NCI-H1694 treated with DMSO at 0.1 percent for 48 hours (cell line): ENCODE data around the gene PTGES2.
"Not testable (repeated sequence)": the region's sequence is repeated elsewhere in the genome, so short reads cannot be mapped to it uniquely, and the experiment has no call there.

ENCODE experiments used
- DNase-seq: peaks from one replicate; lab custom pipeline; 2025; lab: John Stamatoyannopoulos, UW

Gene PTGES2

DNA sequence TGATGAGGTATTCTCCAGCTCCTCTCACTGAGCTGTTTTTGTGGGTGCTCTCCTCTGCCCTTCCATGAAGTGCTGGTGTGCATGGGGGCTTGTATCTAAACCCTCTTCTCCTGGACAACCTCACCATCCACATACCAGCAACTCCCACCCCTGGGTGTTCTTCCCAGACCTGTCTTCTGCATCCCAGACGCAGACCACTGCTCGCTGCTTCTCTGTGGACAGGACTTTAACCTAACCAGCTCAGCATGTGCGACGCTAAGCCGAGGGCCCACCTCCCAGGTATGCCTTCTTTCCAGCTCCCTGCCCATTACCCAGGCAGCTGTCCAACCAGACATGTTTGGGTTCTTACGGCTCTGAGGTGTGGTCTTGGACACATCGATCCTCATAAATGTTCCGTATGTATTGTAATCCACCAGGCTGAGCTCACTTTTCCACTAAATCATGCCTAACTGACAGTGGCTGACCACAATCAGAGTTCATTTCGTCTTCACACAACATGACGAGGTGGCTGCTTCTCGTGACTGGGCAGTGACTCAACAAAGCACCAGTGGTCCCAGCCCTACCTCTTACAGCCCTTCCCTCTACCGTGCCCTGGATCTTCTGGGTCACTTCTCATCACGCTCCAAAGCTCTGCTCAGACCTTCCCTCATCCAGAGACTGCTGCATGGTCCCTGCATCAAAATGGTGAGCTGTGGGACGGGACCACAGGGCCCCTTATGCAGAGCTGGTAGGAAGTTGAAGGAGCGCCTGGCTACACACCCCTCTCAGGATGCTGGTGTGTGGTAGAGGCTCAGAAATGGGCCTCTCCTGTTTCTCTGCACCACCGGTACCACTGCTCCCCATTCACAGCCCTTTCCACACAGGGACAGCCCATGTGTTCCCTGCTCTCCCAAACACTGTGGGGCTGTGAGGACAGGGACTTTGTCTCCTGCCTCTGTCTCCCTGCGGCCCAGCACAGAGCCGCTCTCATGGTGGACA lies 9.6 kb upstream of the PTGES2 start:
- no peak for DNase-seq

DNA sequence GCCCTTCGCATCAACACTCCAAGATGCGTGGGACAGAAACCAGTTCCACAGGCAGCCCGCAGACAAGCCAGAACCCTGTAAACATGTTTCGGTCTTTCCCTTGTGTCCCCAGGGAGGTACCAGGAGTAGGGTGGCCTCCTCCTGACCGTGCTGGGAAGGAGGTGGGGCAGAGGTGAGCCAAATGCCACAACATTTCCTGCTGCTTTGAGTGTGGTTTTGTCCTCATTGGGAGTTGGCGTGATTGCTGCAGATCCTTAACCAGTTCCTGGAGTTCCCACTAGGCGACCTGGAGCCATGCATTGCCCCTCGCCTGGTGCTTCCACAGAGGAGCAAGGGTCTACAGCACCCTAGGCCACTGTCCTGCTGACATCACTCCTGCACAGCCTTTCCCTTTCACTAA lies 8.0 kb upstream of the PTGES2 start:
- DNase-seq: not testable (repeated sequence)

DNA sequence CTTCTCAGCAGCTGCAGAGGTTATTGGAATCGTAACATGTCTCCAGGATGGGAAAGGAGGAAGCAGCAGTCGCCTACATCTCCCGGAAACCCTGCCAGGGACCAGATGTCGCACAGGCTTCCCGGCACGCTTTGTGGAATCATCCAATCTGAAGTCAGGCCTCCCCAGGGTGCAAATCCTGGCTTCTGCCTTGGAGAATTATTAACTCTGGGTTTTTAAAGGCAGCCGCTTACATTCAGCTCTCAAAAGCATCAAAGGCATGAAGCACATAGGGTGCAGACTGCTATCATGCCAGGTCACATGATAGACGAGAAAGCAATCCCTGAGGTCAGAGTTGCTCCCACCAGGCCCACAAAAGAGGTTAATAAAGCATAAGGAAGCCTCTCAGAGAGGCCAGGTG lies 4.6 kb upstream of the PTGES2 start:
- peak; percentile 48 for DNase-seq

DNA sequence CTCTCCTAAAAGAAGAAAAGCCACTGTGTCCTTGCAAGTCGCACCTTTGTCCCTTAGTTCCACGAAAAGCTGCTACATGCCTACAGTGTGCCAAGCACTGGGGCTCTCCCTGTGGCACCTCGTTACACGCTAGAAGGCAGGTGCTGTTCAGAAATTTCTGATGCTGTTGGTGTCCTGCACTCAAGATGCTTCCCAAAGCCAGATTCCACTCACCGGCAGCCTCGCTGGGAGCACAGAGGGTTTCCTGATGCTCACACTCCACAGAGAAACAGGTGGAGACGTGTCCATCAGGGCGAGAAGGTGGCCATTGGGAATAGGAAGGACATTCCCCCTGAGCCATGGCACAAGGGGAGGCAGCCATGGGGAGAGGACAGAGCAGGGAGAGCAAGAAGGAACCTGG lies 3.8 kb upstream of the PTGES2 start:
- not testable (repeated sequence) for DNase-seq

DNA sequence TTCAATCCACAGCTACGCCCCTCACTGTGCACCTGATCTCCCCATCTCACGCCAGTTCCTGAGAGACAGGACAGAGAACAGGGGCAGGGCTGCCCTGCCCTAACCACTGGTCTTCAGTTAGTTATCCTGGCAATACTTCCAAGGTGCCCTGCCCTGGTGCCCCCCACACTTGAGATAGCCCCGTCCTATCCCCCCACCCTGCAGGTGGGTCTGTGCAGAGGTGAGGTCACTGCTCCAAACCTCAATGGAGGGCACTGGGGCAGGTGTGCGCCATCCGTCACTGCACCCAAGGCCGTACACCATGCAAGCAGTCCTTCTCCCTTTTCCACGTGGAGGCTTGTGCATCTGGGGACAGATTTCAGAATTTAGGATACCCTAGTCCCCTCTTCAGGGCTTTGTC lies 3.1 kb upstream of the PTGES2 start:
- not testable (repeated sequence) for DNase-seq

DNA sequence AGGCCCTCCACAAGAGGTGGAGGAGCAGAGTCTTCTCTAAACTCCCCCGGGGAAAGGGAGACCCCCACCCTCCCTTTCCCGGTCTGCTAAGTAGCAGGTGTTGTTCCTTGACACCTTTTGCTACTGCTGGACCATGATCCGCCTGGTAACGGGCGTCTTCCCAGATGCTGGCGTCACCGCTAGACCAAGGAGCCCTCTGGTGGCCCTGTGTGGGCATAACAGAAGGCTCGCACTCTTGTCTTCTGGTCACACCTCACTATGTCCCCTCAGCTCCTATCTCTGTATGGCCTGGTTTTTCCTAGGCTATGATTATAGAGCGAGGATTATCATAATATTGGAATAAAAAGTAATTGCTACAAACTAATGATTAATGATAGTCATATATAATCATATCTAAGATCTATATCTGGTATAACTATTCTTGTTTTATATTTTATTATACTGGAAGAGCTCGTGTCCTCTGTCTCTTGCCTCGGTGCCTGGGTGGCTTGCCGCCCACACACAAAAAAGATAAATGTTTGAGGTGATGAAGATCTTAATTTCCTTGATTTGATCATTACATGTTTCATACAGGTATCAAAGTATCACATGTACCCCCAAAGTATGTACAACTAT lies 2.6 kb upstream of the PTGES2 start:
- DNase-seq: not testable (repeated sequence)

DNA sequence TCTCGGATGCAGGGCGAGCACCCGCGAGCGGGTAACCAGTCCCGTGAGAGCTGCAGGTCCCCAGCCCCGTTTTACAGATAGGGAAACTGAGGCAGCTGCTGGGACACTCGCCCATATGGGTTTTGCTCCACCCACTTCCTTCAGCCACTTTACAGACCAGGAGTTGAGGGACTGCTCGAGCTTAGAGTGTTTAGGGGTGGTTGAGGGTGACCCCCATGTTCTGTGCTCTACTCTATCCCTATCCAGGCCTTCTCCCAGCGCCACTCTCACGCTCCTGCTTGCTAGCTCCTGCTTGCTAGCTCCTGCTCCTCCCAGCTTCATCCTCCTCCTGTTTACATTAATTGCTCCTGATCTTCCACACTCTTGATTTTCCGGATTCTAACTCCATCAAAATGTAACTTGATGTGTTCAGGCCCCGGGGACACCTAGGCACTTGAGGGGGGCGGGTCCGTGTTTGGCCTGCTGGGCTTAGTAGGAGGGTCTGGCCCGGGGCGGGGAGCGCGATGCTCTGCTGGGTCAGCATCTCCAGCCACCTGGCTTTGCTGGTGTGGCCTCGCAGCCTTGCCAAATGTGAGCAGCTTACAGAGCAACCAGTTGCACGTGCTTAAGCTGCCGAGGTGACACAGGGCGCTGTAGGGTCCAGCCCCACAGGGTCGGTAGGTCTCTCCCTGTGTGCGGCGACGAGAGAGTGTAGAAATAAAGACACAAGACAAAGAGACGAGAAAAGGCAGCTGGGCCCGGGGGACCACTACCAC lies 1.5 kb upstream of the PTGES2 start:
- no peak for DNase-seq

DNA sequence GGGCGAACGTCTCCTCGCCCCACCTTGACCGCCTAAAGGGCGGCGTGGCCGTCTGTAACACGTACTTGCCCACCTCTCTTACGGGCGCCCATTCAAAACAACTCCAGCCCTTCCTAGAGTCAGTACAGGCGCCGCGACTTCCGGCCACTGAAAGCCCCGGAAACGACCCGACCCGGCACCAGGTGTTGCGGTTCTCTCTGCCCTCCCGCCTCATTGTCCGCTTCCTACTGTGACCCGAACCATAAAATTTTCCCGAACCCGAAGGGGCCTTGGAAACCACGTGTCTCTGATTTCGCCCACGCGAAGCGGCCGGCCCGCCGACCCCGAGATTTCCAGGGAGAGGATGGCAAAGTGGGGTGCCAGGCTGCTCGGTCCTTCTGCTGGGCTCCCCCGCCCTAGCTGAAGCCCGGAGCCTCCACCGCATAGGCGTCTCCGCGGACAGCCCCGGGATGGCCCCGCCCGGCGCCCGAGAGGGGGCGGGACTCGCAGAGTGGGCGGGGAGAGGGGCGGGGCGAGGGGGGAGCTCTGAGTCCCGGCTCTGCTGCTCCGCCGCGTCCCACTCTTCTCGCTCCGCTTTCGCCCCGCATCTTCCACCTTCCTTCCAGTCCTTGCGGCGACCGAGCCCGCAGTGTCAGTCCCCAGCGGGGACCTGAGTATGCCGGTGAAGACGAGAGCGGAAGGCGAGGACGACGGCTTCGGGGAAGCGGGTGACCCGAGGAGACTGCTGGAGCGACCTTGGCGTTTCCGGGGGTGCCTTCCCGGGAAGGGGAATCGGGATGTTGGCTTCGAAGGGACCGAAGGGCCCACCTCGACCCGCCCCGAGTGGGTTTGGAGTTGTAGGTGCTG lies 684 bp upstream of the PTGES2 start:
- peak; percentile 59 for DNase-seq

DNA sequence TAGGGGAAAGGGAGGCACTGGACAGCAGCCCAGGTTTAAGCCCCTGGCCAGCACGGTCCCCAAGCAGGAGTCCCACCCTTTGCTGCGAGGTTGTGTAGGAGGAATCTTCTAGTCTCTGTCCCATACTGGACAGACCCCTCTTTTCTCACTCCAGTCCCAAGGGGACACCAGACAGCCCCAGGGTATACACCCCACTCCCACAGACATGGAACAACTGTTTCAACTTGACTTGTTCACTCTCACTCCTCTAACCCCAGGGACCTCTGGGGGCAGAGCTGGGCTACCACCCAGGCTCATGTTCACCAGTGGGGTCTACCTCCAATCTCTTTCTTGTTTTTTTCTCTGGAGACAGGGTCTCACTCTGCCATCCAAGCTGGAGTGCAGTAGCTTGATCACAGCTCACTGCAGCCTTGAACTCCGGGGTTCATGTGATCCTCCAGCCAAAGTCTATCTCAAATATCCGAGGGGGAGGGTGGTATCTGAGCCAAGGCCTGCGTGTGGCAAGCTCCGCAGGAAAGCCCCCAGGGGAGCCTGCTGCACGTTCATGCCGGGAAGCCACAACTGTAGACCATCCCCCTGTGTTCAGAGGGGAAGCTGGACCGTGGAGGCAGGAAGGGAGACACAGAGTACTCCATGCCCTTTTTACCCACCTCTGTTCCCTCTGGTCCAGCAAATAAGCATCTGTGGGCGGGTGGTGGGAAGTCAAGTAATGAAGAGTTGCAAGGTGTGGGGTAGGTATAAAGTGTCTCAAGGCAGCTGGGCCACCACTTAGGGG lies 1.8 kb downstream of the PTGES2 start:
- DNase-seq: no peak

DNA sequence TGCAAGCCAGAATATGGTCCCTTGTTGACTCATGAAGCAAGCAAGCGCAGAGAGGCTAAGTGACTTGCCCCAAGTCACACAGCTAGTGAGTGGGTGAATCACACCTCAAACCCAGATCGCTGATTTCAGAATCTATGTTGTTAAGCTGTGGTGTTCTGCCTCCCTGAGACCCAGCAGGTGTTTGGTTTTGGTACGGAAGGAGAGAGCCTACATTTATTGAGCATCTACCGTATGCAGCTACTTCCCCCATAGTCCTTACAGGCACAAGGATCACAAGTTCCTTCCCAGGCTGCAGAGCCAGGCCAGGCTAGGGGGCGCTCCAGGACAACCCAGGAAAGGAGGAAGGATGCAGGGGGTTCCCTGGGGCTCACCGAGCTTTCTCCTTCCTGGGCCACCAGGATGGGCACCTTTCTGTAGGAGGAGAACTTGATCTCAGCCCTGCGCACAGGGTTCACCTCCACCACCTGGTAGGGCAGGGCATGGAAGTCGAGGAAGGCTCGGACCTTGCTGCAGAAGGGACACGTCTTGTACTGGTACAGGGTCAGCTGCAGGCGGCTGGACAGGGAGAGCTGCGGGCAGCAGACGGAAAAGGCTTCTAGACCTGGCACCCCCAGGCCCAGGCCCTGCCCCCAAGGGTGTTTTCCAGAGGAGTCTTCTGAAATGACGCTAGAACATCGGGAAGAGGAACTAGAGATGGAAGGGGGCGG lies 2.5 kb downstream of the PTGES2 start:
- DNase-seq: peak; percentile 56

DNA sequence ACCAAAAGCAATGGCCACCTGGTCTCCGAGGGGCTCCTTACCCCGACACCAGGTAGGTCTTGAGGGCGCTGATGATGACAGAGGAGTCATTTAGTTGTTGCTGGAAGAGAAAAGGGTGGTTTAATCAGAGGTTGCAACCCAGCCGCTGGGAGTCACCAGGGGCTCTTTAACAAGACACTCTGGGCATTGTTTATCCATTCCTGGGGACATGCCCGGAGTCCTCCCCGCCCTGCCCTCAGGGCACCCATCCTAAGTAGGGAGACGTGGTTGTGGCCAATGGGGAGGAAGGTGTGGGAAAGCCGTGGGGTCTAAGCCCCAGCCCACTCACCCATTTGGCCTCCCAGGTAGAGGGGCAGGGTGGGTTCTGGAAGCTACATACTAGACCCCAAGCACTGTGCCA lies 3.1 kb downstream of the PTGES2 start:
- no peak for DNase-seq

DNA sequence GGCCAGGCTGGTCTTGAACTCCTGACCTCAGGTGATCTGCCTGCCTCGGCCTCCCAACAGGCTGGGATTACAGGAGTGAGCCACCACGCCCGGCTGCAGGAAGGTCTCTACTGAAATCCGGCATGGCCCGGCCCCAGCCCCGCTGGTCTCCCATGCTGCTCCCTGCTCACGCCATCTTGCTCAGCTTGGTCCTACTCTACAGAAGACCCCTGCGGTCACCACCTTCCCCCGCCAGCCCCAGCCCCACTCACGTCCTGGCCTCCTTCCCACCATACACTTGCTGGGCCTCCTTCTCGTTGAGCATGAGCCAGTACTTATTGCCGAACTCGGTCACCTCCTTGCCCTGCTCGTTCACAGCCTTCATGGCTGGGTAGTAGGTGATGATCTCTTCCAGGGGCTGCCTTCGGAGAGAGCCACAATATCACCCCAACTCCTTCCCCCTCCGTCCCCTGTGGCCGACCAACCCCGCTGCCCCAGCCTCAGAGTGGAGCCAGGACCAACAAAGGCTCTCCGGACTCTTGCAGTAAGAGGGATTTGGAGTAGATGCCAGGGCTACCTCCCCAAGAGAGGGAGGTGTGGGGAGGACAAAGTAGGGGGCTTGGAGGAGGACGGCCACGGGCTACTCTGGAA lies 4.0 kb downstream of the PTGES2 start:
- DNase-seq: no peak

DNA sequence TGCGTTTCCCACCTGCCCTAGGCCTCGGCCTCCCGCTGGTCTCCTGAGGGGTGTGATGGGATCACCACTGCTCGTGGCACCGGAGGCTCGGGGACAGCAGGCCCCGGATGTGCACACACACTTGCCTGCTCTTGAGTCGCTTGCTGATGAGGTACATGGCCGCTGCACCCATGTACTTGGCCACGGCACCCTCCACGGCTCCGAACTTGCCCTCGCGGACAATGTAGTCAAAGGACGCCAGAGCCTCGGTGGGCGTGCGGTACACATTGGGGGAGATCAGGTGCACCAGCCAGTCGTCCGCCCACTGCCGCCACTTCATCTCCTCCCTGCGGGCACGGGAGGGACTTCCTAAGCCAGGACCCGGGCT lies 4.7 kb downstream of the PTGES2 start:
- DNase-seq: no peak

DNA sequence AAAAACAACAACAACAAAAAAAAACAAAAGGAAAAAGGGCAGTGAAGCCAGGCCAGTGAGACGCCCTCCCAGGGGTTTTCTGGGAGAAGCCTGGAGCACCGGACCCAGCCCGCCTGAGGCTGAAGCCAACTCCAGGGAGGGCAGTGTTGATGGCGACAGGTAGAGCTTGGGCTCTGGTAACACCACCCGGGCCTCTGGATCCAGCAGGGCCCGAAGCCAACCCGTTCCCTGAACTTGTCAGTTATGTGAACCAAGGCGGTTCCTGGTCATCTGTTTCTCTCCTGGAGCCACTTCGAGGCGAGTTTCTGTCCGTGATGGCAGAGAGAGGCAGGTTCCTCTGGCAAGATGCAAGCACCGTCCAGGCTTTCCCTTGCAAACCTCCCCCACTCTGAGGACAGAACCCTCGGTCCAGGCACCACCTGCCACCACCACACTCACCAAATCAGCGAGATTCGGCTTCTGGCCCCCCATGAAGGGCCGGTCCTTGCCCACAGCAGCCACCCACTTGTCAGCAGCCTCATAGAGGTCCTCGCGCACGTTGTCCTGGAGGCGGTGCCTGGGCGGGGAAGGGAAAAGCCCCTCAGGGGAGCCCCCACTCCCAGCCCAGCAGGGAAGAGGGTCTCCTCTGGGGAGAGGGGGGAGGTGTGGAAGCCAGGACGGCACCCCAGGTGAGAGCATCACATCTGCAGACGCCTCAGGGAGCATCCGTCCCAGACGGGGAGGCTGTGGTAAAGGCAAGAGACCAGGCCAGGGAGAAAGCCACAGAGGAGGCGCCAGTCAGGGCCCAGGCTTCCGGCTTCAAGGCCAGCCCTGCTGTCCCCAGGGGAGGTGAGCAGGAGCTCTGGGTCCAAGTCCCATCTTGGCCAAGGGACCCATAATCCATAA lies 5.4 kb downstream of the PTGES2 start:
- no peak for DNase-seq

DNA sequence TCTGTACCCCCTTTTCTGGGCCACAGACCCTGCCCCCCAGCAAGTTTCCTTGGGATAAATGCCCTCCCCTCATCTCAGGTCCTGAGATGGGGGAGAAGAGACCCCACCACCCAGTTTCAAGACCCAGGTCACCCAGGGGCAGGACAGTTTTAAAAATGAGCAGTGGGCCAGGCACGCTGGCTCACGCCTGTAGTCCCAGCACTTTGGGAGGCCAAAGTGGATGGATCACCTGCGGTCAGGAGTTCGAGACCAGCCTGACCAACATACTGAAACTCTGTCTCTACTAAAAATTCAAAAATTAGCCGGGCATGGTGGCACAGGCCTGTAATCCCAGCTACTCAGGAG lies 6.1 kb downstream of the PTGES2 start:
- DNase-seq: no peak

DNA sequence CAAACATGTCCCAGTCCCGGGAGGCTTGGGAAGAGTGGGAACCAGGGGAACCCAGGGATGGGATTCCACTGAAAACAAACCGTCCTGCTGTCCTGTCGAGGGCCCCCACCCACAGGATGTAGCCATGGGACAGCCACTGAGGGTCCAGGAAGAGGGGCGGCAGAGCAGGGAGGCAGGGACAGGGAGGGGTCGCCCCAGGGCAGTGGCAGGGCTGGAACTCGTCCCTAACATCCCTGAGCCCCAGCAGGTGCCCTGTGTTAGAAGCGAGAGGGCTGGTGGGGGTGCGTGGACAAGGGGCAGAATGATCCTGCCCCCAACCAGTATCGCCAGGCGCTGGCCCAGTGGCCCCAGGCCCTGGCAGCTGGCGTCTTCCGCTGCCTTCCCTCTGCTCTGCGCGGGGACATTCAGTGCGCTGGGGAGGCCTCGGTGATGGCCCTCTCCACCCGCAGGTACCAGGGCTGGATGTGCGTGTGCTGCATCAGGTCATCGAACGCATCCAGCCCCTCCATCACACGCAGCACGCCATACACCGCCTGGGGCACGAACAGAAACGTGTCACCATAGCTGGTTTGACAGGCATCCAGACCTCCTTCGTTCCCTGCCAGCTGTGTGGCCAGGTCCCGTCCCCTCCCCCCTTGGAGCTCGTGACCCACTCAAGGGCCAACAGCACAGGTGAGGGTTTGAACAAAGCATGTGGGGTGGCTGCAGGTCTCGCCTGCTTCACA lies 6.6 kb downstream of the PTGES2 start:
- no peak for DNase-seq

DNA sequence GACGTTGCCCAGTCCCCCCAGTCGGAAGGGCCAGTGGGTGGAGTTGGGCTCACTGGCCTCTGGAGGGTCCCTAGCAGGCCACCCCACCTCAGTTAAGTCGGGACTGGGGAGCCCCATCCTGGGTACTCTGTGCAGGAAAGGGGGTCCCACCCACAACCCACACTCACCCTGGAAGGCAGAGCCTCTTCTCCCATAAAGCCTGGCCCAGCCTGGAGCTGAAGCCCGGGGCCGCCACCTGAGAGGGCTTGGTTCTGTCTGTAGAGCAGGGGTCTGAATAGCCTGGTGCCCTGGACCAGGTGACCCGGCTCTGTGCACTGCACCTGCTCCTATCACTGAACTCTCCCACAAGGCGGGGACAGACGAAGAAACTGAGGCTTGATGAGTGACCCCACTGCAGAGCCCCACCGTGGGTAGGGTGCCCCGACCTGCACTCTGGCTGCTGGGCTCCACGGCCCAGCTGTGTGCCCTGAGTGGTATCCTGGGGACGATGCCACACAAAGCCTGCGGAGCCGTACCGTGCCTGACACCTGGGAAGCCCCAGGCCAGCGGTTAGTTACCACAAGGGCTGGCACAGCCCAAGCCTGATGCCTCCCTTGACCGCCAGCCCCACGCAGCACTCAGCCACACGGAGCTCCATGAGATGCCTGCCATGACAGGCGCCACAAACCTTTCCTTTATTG lies 7.3 kb downstream of the PTGES2 start:
- no peak for DNase-seq
